AG04449 (cell line): Measurements from ENCODE around the gene ZNF217.
"Not testable (repeated sequence)": the region's sequence is repeated elsewhere in the genome, so short reads cannot be mapped to it uniquely, and the experiment has no call there.

Experiments used
- CTCF ChIA-PET: fragments of 350-600 bp; formaldehyde crosslinking; extraction: SDS; loops from one replicate; lab custom pipeline; 2021; ENCODE audit warnings: antibody characterized with exemption; lab: Yijun Ruan, JAX
- POLR2A ChIA-PET: fragments of 400-600, 350-600 bp; formaldehyde crosslinking; extraction: SDS; loops from one replicate; lab custom pipeline; 2020; ENCODE audit warnings: antibody characterized with exemption, inconsistent platforms; lab: Yijun Ruan, JAX
- DNase-seq: peaks from one replicate; pipeline ENCODE4 v3.0.0-alpha.2; 2010; ENCODE audit warnings: low read depth, low spot score
- H3K4me3 ChIP-seq: 2 replicates; pipeline ENCODE4 v1.5.1; 2011; ENCODE audit warnings: low read depth, mild to moderate bottlenecking, control low read depth, low read length
- TF ChIP-seq, protein P1 (sequence below): IDR thresholded peaks from one replicate; pipeline ENCODE4 v1.5.1; 2011; ENCODE audit warnings: mild to moderate bottlenecking, moderate library complexity, low read length, control low read depth, inconsistent platforms; ENCODE audit not compliant: insufficient read depth; ENCODE audit errors: missing control alignments

ZNF217 gene

DNA sequence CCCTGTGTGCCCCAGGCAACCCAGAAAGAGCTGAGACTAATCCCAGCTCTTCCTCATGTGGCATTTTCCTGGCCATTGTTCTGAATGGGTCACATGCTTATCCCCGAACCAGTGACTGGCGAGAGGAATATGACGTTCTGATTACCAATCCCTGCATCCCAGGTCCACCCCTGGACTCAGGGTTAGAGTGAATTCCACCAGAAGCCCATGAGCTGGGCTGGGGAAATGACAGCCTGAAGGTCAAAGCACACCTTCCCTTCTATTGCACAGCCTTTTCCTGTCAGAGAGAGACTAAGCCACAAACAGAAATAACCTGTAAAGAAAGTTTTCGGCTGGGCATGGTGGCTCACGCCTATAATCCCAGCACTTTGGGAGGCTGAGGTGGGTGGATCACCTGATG is 70.9 kb downstream of the ZNF217 start:
- no peak for DNase-seq
- ChIA-PET POLR2A (no interaction called here), CTCF (no interaction called here)
- TF ChIP-seq, protein P1, sequence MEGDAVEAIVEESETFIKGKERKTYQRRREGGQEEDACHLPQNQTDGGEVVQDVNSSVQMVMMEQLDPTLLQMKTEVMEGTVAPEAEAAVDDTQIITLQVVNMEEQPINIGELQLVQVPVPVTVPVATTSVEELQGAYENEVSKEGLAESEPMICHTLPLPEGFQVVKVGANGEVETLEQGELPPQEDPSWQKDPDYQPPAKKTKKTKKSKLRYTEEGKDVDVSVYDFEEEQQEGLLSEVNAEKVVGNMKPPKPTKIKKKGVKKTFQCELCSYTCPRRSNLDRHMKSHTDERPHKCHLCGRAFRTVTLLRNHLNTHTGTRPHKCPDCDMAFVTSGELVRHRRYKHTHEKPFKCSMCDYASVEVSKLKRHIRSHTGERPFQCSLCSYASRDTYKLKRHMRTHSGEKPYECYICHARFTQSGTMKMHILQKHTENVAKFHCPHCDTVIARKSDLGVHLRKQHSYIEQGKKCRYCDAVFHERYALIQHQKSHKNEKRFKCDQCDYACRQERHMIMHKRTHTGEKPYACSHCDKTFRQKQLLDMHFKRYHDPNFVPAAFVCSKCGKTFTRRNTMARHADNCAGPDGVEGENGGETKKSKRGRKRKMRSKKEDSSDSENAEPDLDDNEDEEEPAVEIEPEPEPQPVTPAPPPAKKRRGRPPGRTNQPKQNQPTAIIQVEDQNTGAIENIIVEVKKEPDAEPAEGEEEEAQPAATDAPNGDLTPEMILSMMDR: no peak
- no peak overlapping the region for H3K4me3 ChIP-seq

- ChIA-PET POLR2A (no interaction called here), CTCF (no interaction called here)
- H3K4me3 ChIP-seq: no peak overlapping the region
- TF ChIP-seq, protein P1: no peak
- DNase-seq: no peak
Observed at GRCh38 chr20:53522026-53522425, 71.6 kb downstream of the ZNF217 start.

GRCh38 chr20:53521421-53521820 is 72.2 kb downstream of the ZNF217 start:
- H3K4me3 ChIP-seq, DNase-seq, CTCF ChIA-PET, POLR2A ChIA-PET: not testable (repeated sequence)

DNA sequence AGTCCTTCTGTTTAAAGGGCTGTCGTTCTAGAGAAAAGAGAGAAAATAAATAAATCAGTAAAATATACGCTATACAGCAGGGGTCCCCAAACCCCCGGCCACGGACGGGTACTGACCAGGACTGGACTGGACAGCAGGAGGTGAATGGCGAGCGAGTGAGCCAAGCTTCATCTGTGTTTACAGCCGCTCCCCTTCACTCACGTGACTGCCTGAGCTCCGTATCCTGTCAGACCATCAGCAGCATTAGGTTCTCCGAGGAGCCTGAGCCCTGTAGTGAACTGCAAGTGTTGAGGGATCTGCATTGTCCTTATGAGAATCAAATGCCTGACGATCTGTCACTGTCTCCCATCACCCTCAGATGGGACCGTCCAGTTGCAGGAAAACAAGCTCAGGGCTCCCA is 76.5 kb downstream of the ZNF217 start:
- no peak for DNase-seq
- ChIA-PET CTCF (no interaction called here), POLR2A (no interaction called here)
- TF ChIP-seq, protein P1: no peak
- H3K4me3 ChIP-seq: no peak overlapping the region
